Adrenal gland (tissue), 12 donors: ENCODE measurements around the gene AFAP1. TPM values are rescaled to one million over a fixed set of nuclear protein-coding genes. Genes with fewer than 3 reads are reported as not detected.

Experiments
- DNase-seq, 7 donors: peaks; one replicate each; pipeline ENCODE4 v3.0.0-alpha.2; 2019 to 2020
- H3K27ac ChIP-seq, 5 donors: fragments of 200-600 bp; sonication (generic) in 4 of 5; 1 replicate in 3 of 5; 2 replicates in 2 of 5; pipeline versions ENCODE4 v1.5.1 to v1.8.0; 2016 to 2020; ENCODE audit warnings: mild to moderate bottlenecking in 1 of 5
- H3K27me3 ChIP-seq: fragments of 200-600 bp; 2 replicates; pipeline ENCODE4 v1.8.0; 2021
- H3K36me3 ChIP-seq, 2 donors: fragments of 200-600 bp; replicated peaks in 1 of 2; 1 replicate in 1 of 2; 2 replicates in 1 of 2; pipeline versions ENCODE4 v1.5.1 to v1.8.0; 2018 to 2022
- H3K4me1 ChIP-seq, 2 donors: fragments of 200-600 bp; replicated peaks in 1 of 2; 1 replicate in 1 of 2; 2 replicates in 1 of 2; pipeline versions ENCODE4 v1.5.1 to v1.8.0; 2018 to 2021
- H3K4me3 ChIP-seq, 4 donors: fragments of 200-600 bp; sonication (generic) in 3 of 4; one replicate each; pipeline ENCODE4 v1.5.1; 2016 to 2018
- H3K9me3 ChIP-seq, 3 donors: fragments of 200-600 bp; sonication (generic) in 1 of 3; replicated peaks in 1 of 3; 1 replicate in 2 of 3; 2 replicates in 1 of 3; pipeline versions ENCODE4 v1.5.1 to v1.8.0; 2016 to 2021
- POLR2A ChIP-seq, 2 donors: fragments of 450-650 bp; IDR thresholded peaks; one replicate each; pipeline ENCODE4 v1.6.1; 2017; ENCODE audit warnings: antibody characterized with exemption in 2 of 2, mild to moderate bottlenecking in 2 of 2, moderate library complexity in 1 of 2
- WGBS, 4 donors: extraction: QIAGEN DNeasy Blood & Tissue Kit in 2 of 4; methylation state at CpG; one replicate each; pipeline versions ENCODE4 v1.1.5 to v1.1.7; 2013 to 2017; 5-methylcytosine and 5-hydroxymethylcytosine counted together
- intact Hi-C, 2 donors: fragments of 100-400 bp; cut with DNase I; formaldehyde crosslinking; loops; one replicate each; pipeline versions ENCODE4 v1.14.1 to v1.15.0; 2022 to 2023
- polyA plus RNA-seq, 3 donors: library from polyadenylated mRNA; stranded (reverse); fragments of 200-250 nt in 2 of 3; fragments of 350-450 nt in 1 of 3; fragmentation: Illumina TruSeq in 1 of 3; extraction: RNeasy Lipid Tissue Mini Kit (QIAGEN cat#74804) in 1 of 3; gene quantifications; one replicate each; pipeline ENCODE4 v1.2.3, GENCODE V29; 2013 to 2014
- total RNA-seq, 9 donors: library from RNA; depleted of rRNA in 4 of 9; stranded (reverse); fragments of >200 nt in 4 of 9; fragments of 120-200 nt in 1 of 9; fragmentation: NEBNext Ultra II Directional in 1 of 9; extraction: Animal tissue kit (Norgen Biotek cat#: 25700) in 1 of 9; gene quantifications; one replicate each; pipeline versions ENCODE4 v1.1.0 to v1.2.4, GENCODE V29; 2013 to 2023
- TF ChIP-seq, protein P1 (sequence below), 6 experiments: fragments of 450-650 bp in 4 of 6; fragments of 200-600 bp in 2 of 6; sonication (generic) in 1 of 6; IDR thresholded peaks; 1 replicate in 5 of 6; 2 replicates in 1 of 6; pipeline versions ENCODE4 v1.5.1 to v1.8.0; 2016 to 2021; ENCODE audit warnings: antibody characterized with exemption in 6 of 6, mild to moderate bottlenecking in 2 of 6, moderate library complexity in 1 of 6
- donor health status: healthy with polysubstance abuse.
- donor health status: Bipolar disorder and iron deficiency.
- donor health status: DM: yes; HTN: yes; CAD: no.
- donor health status: DM: no; HTN: no; CAD: no.
- donor health status: DM: no; HTN: no; CAD: no.
- donor health status: DM: yes; HTN: yes; CAD: no.

The AFAP1 gene
- total and polyA plus RNA-seq, 12 donors = 3.3 to 16.1 (median 9.8) TPM

DNA sequence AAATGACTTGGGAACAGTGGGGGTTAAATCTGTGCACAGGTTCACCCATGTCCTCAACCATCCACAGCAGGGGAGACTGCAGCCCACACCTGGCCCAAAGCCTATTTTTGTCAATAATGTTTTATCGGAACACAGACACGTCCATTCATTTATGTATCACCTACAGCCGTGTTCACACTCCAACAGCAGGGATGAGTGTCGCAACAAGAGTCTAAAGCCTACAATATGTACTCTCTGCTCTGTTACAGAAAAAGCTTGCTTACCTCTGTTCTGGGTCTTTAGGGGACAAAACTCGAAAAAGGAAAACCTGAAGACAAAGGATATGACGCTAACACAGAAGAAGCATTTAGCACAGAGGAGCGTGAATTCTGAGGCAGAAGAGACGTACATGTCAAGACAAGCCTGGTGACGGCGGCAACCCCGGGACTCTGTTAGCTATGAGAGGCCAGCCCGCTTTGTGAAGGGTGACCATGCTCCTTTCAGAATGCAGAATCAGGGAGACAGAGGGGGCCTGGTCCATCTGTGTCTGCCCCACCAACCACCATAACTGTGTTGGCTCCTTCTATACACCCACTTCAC, 45.5 kb downstream of the AFAP1 start:
- DNase-seq = no peak
- H3K4me3 ChIP-seq = no peak overlapping the region
- H3K27ac ChIP-seq = peak overlapping the region in 1 of 5 donors; percentile 26
- no peaks in the 10 kb centered on the region for H3K27me3 ChIP-seq
- WGBS, 4 donors = 91 to 97% (median 95%) methylated on average over 12 of the region's 12 CpGs
- no peaks in the 10 kb centered on the region for H3K36me3 ChIP-seq
- no peaks in the 10 kb centered on the region for H3K9me3 ChIP-seq
- TF ChIP-seq POLR2A (IDR thresholded peaks at IDR 0.05) = no peak
- TF ChIP-seq, protein P1, sequence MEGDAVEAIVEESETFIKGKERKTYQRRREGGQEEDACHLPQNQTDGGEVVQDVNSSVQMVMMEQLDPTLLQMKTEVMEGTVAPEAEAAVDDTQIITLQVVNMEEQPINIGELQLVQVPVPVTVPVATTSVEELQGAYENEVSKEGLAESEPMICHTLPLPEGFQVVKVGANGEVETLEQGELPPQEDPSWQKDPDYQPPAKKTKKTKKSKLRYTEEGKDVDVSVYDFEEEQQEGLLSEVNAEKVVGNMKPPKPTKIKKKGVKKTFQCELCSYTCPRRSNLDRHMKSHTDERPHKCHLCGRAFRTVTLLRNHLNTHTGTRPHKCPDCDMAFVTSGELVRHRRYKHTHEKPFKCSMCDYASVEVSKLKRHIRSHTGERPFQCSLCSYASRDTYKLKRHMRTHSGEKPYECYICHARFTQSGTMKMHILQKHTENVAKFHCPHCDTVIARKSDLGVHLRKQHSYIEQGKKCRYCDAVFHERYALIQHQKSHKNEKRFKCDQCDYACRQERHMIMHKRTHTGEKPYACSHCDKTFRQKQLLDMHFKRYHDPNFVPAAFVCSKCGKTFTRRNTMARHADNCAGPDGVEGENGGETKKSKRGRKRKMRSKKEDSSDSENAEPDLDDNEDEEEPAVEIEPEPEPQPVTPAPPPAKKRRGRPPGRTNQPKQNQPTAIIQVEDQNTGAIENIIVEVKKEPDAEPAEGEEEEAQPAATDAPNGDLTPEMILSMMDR (IDR thresholded peaks at IDR 0.05) = no peak
- intact Hi-C loops = no loop called here
- peaks cover 0 to 23% of the 10 kb centered on the region in 2 donors for H3K4me1 ChIP-seq

DNA sequence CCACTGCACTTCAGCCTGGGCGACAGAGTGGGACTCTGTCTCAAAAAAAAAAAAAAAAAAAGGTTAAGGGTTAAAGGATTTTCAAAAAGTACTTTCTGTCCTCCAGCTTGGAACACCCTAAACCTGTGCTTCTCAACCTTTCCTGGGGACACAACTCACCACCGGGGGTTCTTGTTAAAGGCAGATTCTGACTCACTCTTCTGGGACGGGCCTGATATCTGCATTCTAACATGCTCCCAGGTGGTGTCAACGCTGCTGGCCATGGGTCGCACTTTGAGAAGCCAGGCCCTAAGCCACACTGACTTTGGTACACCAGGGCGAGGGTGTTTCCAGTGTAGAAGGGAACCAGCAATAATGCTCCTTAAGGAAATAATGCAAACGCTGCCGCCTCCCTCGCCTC, 46.1 kb downstream of the AFAP1 start:
- Histone ChIP-seq H3K4me1 (peaks cover 0 to 23% of the 10 kb centered on the region in 2 donors), H3K36me3 (no peaks in the 10 kb centered on the region), H3K9me3 (no peaks in the 10 kb centered on the region), H3K27me3 (no peaks in the 10 kb centered on the region), H3K27ac (no peak overlapping the region), H3K4me3 (no peak overlapping the region)
- no peak for DNase-seq
- WGBS, 4 donors = 89 to 93% (median 90%) methylated on average over 9 of the region's 9 CpGs
- intact Hi-C loops = no loop called here
- TF ChIP-seq, protein P1 (IDR thresholded peaks at IDR 0.05) = no peak
- no peak for TF ChIP-seq POLR2A (IDR thresholded peaks at IDR 0.05)

DNA sequence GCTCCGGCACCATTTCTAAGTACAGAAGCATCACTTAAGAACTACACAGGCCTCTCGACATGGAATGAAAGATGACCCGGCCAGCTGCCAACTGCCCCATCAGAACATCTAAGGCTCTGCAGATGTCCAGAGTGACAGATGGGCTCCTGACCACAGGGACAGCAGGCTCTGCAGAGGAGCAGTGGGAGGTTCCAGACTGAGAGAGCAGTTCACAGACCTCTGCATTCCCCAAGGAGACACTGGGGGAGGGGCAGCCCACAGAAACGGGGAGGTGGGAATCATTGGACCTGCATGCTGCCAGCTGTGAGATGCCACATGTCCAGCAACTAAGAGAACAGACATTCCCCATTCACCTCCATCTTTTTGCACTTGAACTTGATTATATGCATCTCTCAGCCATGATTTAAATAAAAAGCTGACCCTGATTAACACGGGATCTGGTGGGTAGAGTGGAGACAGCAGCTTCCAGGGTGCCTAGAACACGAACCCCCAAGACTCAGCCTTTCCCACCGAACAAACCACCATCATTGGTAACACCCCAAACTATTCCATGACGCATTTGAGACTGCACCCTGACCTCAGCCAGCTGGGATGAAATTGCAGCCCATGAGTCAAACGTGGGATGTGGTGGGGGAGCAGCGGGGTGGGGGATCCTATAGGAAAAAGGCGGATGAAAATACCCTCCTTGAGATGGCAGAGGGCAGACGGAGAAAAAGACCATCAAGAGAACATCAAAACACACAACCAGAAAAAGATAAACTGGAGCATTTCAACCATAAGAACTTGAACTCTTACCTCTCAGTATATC, 47.2 kb downstream of the AFAP1 start:
- DNase-seq = peak in 5 of 7 donors; percentile 20 to 82 (median 38)
- Histone ChIP-seq H3K27ac (peak overlapping the region in 2 of 5 donors; percentile 26 to 32), H3K4me3 (no peak overlapping the region), H3K4me1 (peaks cover 0 to 24% of the 10 kb centered on the region in 2 donors), H3K9me3 (no peaks in the 10 kb centered on the region), H3K27me3 (no peaks in the 10 kb centered on the region), H3K36me3 (no peaks in the 10 kb centered on the region)
- 60 to 72% (median 64%) methylated on average over 12 of the region's 12 CpGs for WGBS, 4 donors
- intact Hi-C loops = no loop called here
- TF ChIP-seq POLR2A (IDR thresholded peaks at IDR 0.05) = no peak
- TF ChIP-seq, protein P1 (IDR thresholded peaks at IDR 0.05) = no peak

DNA sequence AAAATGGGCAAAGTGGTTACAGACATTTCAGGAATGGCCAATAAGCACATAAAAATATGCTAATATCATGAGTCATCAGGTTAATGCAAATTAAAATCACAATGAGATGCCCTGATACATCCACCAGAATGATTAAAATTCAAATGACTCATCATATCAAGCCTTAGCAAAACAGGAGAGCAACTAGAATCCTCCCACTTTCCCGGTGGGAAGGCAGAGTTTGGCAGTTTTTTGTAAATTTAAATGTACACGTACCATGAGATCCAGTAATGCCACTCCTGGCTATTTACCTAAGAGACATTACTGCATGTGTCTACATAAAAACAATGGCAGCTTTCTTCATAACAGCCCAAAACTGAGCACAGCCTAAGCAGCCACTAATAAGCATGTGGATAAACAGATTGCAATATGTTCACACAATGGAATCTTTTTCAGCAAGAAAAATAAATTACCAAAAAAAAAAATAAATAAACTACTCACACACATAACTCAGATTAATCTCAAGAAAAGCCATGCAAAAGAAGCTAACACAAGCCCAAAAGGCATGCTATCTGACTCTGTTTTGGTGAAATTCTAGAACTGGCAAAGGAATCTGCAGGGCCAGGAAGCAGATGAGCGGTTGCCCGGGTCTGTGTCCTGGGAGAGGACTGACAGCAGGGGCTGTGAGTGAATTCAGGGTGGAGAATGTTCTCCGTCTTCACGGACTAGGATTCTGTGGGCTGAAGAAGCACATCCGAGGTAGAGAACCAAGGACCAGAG, 48.8 kb downstream of the AFAP1 start:
- Histone ChIP-seq H3K4me1 (peaks cover 0 to 26% of the 10 kb centered on the region in 2 donors), H3K27ac (no peak overlapping the region), H3K36me3 (no peaks in the 10 kb centered on the region), H3K9me3 (no peaks in the 10 kb centered on the region), H3K4me3 (no peak overlapping the region), H3K27me3 (no peaks in the 10 kb centered on the region)
- DNase-seq = no peak
- WGBS, 4 donors = 56 to 72% (median 67%) methylated on average over 7 of the region's 7 CpGs
- TF ChIP-seq, protein P1 (IDR thresholded peaks at IDR 0.05) = no peak
- no peak for TF ChIP-seq POLR2A (IDR thresholded peaks at IDR 0.05)
- intact Hi-C loops = no loop called here
